BJ (cell line): ENCODE measurements around the gene CDC14A. TPM values are rescaled to one million over a fixed set of nuclear protein-coding genes. Genes with fewer than 3 reads are reported as not detected.
A peak's percentile ranks its signal among the peaks of the same experiment; 100 is the strongest.

Experiments used
- CTCF ChIA-PET: fragments of 350-600 bp; formaldehyde crosslinking; extraction: SDS; loops from one replicate; lab custom pipeline; 2021; ENCODE audit warnings: antibody characterized with exemption, inconsistent platforms; lab: Yijun Ruan, JAX
- POLR2A ChIA-PET: fragments of 300-600 bp; sonication (Branson Sonifier 250); formaldehyde crosslinking; extraction: SDS; loops from one replicate; lab custom pipeline; 2021; ENCODE audit warnings: antibody characterized with exemption; lab: Charles Lee
- DNase-seq: peaks from one replicate; pipeline ENCODE4 v3.0.0-alpha.2; 2011; ENCODE audit warnings: low read depth
- H3K27me3 ChIP-seq: 2 replicates; pipeline ENCODE4 v1.6.0; 2011; ENCODE audit warnings: low read length; ENCODE audit not compliant: control insufficient read depth, insufficient read depth
- H3K36me3 ChIP-seq: 2 replicates; pipeline ENCODE4 v1.5.1; 2011; ENCODE audit warnings: low read length; ENCODE audit not compliant: control insufficient read depth, insufficient read depth
- H3K4me3 ChIP-seq: 2 replicates; pipeline ENCODE4 v1.5.1; 2011; ENCODE audit warnings: low read depth, mild to moderate bottlenecking, control low read depth, low read length
- CTCF ChIP-seq: IDR thresholded peaks from 2 replicates; pipeline ENCODE4 v1.5.1; 2011; ENCODE audit warnings: low read depth, mild to moderate bottlenecking, control low read depth, inconsistent platforms, low read length, moderate library complexity; ENCODE audit not compliant: insufficient read depth
- polyA plus RNA-seq: library from polyadenylated mRNA; depleted of rRNA; stranded (reverse); fragments of >200 nt; gene quantifications from 2 replicates; pipeline ENCODE4 v1.2.3, GENCODE V29; 2011

The CDC14A gene
- polyA plus RNA-seq, 1 experiment = 1.6 TPM

- no peak for DNase-seq
- TF ChIP-seq CTCF = no peak
- CTCF ChIA-PET = interaction anchor here (0.6 to 1.6 kb wide), 5 partner anchors 38 to 667 kb away, joined by 3 to 4 read pairs (median 3); no protein-coding TSS in a partner anchor
- Histone ChIP-seq H3K4me3 (peak overlapping the region; percentile 90), H3K36me3 (no peaks in the 10 kb centered on the region), H3K27me3 (no peaks in the 10 kb centered on the region)
- POLR2A ChIA-PET = no interaction called here
Measured at GRCh38 chr1:100353071-100353801, 930 bp downstream of the CDC14A start.

- H3K36me3 ChIP-seq = no peaks in the 10 kb centered on the region
- H3K4me3 ChIP-seq = no peak overlapping the region; the same call in 1 of the 2 replicates
- CTCF ChIA-PET = interaction anchor here (0.6 to 1.1 kb wide), 3 partner anchors 51 to 668 kb away, joined by 4 read pairs; no protein-coding TSS in a partner anchor
- DNase-seq = no peak
- H3K27me3 ChIP-seq = no peaks in the 10 kb centered on the region
- POLR2A ChIA-PET = no interaction called here
- no peak for TF ChIP-seq CTCF
Measured at GRCh38 chr1:100353988-100354387, 1.7 kb downstream of the CDC14A start.

- Histone ChIP-seq H3K36me3 (no peaks in the 10 kb centered on the region), H3K27me3 (no peaks in the 10 kb centered on the region), H3K4me3 (no peak overlapping the region)
- CTCF ChIA-PET = interaction anchor here (1.3 kb wide), 1 partner anchor 101 kb away, joined by 6 read pairs; no protein-coding TSS in a partner anchor
- no peak for DNase-seq
- TF ChIP-seq CTCF = no peak
- POLR2A ChIA-PET = no interaction called here
Measured at GRCh38 chr1:100354971-100355394, 2.7 kb downstream of the CDC14A start.

DNA sequence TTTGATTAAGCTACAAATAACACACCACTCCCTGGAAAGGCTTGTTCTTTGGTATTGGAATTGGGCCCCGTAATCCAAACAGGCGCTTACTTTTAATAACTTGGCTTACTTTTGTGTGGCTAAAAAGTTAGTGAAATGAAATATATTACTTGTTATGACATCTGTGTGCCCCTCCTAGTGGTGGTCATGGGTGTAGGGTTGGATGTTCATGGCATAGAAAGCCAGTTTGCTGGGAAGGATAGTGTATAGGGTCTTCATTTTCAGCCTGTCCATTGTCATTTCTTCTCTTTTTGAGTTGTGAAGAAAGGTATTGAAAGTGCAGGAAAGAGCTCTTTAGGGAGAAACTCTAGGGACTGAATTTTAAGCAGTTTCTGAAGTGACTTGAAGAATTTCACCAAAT, 5.9 kb downstream of the CDC14A start:
- Histone ChIP-seq H3K4me3 (no peak overlapping the region), H3K36me3 (no peaks in the 10 kb centered on the region), H3K27me3 (no peaks in the 10 kb centered on the region)
- TF ChIP-seq CTCF = peak; percentile 41
- POLR2A ChIA-PET = interaction anchor here (0.5 kb wide), 2 partner anchors 79 to 176 kb away, joined by 3 to 6 read pairs; no protein-coding TSS in a partner anchor
- DNase-seq = no peak
- CTCF ChIA-PET = interaction anchor here (1.0 to 1.8 kb wide), 4 partner anchors 9 to 64 kb away, joined by 3 to 6 read pairs (median 4); no protein-coding TSS in a partner anchor

DNA sequence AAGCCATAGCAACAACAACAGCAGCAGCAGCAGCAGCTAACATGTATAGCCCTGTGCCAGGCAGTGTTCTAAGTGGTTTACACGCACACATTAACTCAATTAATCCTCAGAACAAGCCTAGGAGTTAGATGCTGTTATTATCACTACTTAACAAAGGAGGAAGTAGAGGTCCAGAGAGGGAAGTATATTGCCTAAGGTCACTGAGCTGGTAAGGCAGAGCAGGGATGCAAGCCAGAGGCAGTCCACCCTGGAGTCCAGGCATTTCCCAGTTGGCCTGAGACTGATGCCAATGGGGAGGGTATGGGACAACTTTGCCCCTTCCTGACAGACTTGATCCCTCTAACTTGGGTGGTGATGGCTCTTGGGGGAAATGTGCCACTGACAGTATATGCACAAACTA, 6.8 kb downstream of the CDC14A start:
- Histone ChIP-seq H3K27me3 (no peaks in the 10 kb centered on the region), H3K4me3 (no peak overlapping the region), H3K36me3 (no peaks in the 10 kb centered on the region)
- no peak for DNase-seq
- ChIA-PET CTCF (no interaction called here), POLR2A (no interaction called here)
- no peak for TF ChIP-seq CTCF
